ENCODE measurements around the gene ZNF277.

DNA sequence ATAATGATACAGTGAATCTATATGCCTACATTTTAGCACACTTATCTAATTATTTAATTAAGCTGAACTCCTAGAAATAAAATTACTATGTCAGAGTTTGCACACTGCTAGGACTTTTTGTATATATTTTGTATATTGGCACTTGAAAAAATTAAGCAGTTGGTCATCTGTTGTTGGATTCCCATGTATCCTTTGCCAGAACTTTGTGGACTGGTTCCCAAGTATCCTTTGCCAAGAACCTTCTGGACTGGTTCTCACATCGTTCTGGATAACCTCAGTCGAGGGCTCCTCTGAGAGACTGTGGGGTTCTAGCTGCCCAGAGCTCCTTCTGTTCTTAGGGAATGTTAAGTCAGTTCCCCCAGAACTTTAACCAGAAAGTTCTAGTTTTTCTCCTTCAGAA lies 135.0 kb downstream of the ZNF277 start:
- TF ChIP-seq, protein P1, sequence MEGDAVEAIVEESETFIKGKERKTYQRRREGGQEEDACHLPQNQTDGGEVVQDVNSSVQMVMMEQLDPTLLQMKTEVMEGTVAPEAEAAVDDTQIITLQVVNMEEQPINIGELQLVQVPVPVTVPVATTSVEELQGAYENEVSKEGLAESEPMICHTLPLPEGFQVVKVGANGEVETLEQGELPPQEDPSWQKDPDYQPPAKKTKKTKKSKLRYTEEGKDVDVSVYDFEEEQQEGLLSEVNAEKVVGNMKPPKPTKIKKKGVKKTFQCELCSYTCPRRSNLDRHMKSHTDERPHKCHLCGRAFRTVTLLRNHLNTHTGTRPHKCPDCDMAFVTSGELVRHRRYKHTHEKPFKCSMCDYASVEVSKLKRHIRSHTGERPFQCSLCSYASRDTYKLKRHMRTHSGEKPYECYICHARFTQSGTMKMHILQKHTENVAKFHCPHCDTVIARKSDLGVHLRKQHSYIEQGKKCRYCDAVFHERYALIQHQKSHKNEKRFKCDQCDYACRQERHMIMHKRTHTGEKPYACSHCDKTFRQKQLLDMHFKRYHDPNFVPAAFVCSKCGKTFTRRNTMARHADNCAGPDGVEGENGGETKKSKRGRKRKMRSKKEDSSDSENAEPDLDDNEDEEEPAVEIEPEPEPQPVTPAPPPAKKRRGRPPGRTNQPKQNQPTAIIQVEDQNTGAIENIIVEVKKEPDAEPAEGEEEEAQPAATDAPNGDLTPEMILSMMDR (optimal IDR thresholded peaks at IDR 0.05 in 1 of 3, IDR thresholded peaks at IDR 0.05 in 1 of 3, conservative IDR thresholded peaks at IDR 0.05 in 1 of 3; ENCODE audit: extremely low read depth in 1 of 3, insufficient read depth in 2 of 3, low read length in 3 of 3) = no peak
- TF ChIP-seq EZH2 (IDR thresholded peaks at IDR 0.05; ENCODE audit: low read length) = no peak
